Fibroblast of skin of back (primary cell): Measurements from ENCODE around the gene HNF4A.
A peak's percentile ranks its signal among the peaks of the same experiment; 100 is the strongest.

ENCODE experiments used
- DNase-seq: peaks from one replicate; pipeline ENCODE4 v3.0.0-alpha.2; 2013

The HNF4A gene

GRCh38 chr20:44445742-44446710 is 90.5 kb downstream of the HNF4A start:
- DNase-seq, result no peak

- no peak for DNase-seq
These were observed 92.4 kb downstream of the HNF4A start for GRCh38 chr20:44447827-44448419.

GRCh38 chr20:44448753-44449546 is 93.5 kb downstream of the HNF4A start:
- DNase-seq, result no peak

GRCh38 chr20:44449864-44450263 is 94.4 kb downstream of the HNF4A start:
- no peak for DNase-seq

GRCh38 chr20:44450281-44450889 is 94.9 kb downstream of the HNF4A start:
- no peak for DNase-seq

GRCh38 chr20:44450903-44451450 is 95.5 kb downstream of the HNF4A start:
- no peak for DNase-seq

- peak; percentile 4 for DNase-seq
These were observed 98.9 kb downstream of the HNF4A start for GRCh38 chr20:44454306-44454963.

- no peak for DNase-seq
These were observed 99.6 kb downstream of the HNF4A start for GRCh38 chr20:44455126-44455525.

- no peak for DNase-seq
These were observed 101.1 kb downstream of the HNF4A start for GRCh38 chr20:44456611-44457010.

GRCh38 chr20:44457016-44457415 is 101.5 kb downstream of the HNF4A start:
- DNase-seq, result no peak

- DNase-seq, result no peak
These were observed 103.8 kb downstream of the HNF4A start for GRCh38 chr20:44459271-44459670.

- peak; percentile 18 for DNase-seq
These were observed 105.3 kb downstream of the HNF4A start for GRCh38 chr20:44460795-44461141.

GRCh38 chr20:44461142-44461802 is 105.8 kb downstream of the HNF4A start:
- DNase-seq, result no peak

GRCh38 chr20:44461803-44462174 is 106.3 kb downstream of the HNF4A start:
- DNase-seq, result no peak

GRCh38 chr20:44463466-44463865 is 108.0 kb downstream of the HNF4A start:
- DNase-seq, result no peak

GRCh38 chr20:44464514-44464913 is 109.0 kb downstream of the HNF4A start:
- no peak for DNase-seq

GRCh38 chr20:44465001-44465560 is 109.6 kb downstream of the HNF4A start:
- DNase-seq, result no peak

GRCh38 chr20:44467289-44467883 is 111.9 kb downstream of the HNF4A start:
- peak; percentile 31 for DNase-seq

- no peak for DNase-seq
These were observed 112.7 kb downstream of the HNF4A start for GRCh38 chr20:44468044-44468782.

- DNase-seq, result no peak
These were observed 114.8 kb downstream of the HNF4A start for GRCh38 chr20:44470327-44470726.
